Measurements from ENCODE around the gene GJA9. TPM values are rescaled to one million over a fixed set of nuclear protein-coding genes. Genes with fewer than 3 reads are reported as not detected.

GJA9 gene
- total RNA-seq, 1 donor from 2014 or later, result not detected

- Histone ChIP-seq H3K4me3 (peak within 1 kb of the TSS; percentile 90 to 92), H3K4me1 (peaks cover 66% of the 10 kb centered on the region), H3K27me3 (no peaks in the 10 kb centered on the region), H3K9me3 (no peaks in the 10 kb centered on the region), H3K27ac (peak within 1 kb of the TSS; percentile 91), H3K36me3 (peaks cover 4 to 18% of the 10 kb centered on the region in 2 donors)
- DNase-seq (ENCODE audit: extremely low spot score in 2 of 2), result peak; percentile 99
- TF ChIP-seq POLR2A (IDR thresholded peaks at IDR 0.05) (peak in 1 of 2 donors; percentile 79), CTCF (IDR thresholded peaks at IDR 0.05) (no peak), POLR2AphosphoS5 (IDR thresholded peaks at IDR 0.05; ENCODE audit: insufficient read depth in 1 of 2, low read depth in 1 of 2) (peak; percentile 89 to 92)
- intact Hi-C loops (cut with DNase I), result no loop called here
Measured at GRCh38 chr1:38859561-38860453, 21.6 kb downstream of the GJA9 start, which contains the start of gene RRAGC. Gene RRAGC, minus strand, starts transcription at chr1:38859772. Its CDS starts 126 bp downstream, at chr1:38859646.

GRCh38 chr1:38858833-38859560, 22.4 kb downstream of the GJA9 start:
- H3K4me3 ChIP-seq, result peak overlapping the region; percentile 90 to 92
- H3K9me3 ChIP-seq, result no peaks in the 10 kb centered on the region
- H3K4me1 ChIP-seq, result peaks cover 66% of the 10 kb centered on the region
- peaks cover 4 to 18% of the 10 kb centered on the region in 2 donors for H3K36me3 ChIP-seq
- no peaks in the 10 kb centered on the region for H3K27me3 ChIP-seq
- intact Hi-C loops (cut with DNase I), result no loop called here
- TF ChIP-seq POLR2AphosphoS5 (IDR thresholded peaks at IDR 0.05; ENCODE audit: insufficient read depth in 1 of 2, low read depth in 1 of 2) (peak in 1 of 2 donors; percentile 51), CTCF (IDR thresholded peaks at IDR 0.05) (no peak), POLR2A (IDR thresholded peaks at IDR 0.05) (no peak)
- DNase-seq (ENCODE audit: extremely low spot score in 2 of 2), result peak in 1 of 2 donors; percentile 88
- peak overlapping the region; percentile 91 for H3K27ac ChIP-seq

DNA sequence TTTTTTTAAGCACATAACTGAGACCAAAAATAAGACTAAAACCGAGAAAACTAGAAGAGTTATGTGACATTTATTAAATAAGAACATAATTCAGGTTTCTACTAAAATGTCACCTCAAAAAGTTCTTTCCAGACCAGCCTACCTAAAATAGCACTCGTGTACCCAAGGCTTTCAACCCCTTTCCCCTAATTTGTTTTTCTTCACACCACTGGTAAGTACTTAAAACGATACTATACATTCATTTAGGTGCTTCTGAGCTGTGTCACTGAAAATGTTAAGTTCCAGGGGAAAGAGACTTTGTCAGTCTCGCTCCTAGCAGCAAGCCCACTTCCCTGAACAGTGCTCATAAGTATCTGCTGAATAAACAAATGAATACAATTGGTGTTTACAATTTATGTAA, 28.6 kb downstream of the GJA9 start:
- TF ChIP-seq POLR2AphosphoS5 (IDR thresholded peaks at IDR 0.05; ENCODE audit: insufficient read depth in 1 of 2, low read depth in 1 of 2) (no peak), CTCF (IDR thresholded peaks at IDR 0.05) (no peak), POLR2A (IDR thresholded peaks at IDR 0.05) (no peak)
- DNase-seq (ENCODE audit: extremely low spot score in 2 of 2), result no peak
- no peak overlapping the region for H3K27ac ChIP-seq
- H3K4me3 ChIP-seq, result no peak overlapping the region
- no peaks in the 10 kb centered on the region for H3K9me3 ChIP-seq
- H3K36me3 ChIP-seq, result peaks cover 4 to 63% of the 10 kb centered on the region in 2 donors
- intact Hi-C loops (cut with DNase I), result no loop called here
- no peaks in the 10 kb centered on the region for H3K27me3 ChIP-seq
- peaks cover 26% of the 10 kb centered on the region for H3K4me1 ChIP-seq

DNA sequence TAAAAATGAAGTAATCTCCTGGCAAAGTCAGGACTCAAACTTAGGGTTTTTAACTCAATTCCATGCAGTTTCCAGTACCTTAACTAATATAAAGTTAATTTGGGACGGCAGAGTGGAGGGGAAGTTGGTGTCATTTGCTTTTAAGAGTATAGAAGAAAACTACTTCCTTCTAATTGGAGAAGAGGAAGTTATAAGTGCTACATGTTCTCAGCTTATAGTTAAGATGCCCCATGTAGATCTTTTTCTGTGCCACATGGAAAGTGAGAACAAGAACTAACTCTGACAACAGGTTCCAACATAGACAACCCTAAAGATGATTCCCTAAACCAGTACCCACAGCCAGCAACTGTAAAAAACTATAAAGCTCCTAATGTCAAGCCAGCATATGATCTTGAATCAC, 33.3 kb downstream of the GJA9 start:
- H3K36me3 ChIP-seq, result peaks cover under 1 to 66% of the 10 kb centered on the region in 2 donors
- TF ChIP-seq POLR2AphosphoS5 (IDR thresholded peaks at IDR 0.05; ENCODE audit: insufficient read depth in 1 of 2, low read depth in 1 of 2) (no peak), POLR2A (IDR thresholded peaks at IDR 0.05) (no peak), CTCF (IDR thresholded peaks at IDR 0.05) (no peak)
- intact Hi-C loops (cut with DNase I), result no loop called here

More for the DNA sequence above, 33.3 kb downstream of the GJA9 start:
- Histone ChIP-seq H3K27me3 (no peaks in the 10 kb centered on the region), H3K4me3 (no peak overlapping the region), H3K4me1 (no peaks in the 10 kb centered on the region), H3K9me3 (no peaks in the 10 kb centered on the region), H3K27ac (no peak overlapping the region)
- no peak for DNase-seq (ENCODE audit: extremely low spot score in 2 of 2)
